ENCODE measurements around the gene SEMA3B. TPM values are rescaled to one million over a fixed set of nuclear protein-coding genes. Genes with fewer than 3 reads are reported as not detected.
A peak's percentile ranks its signal among the peaks of the same experiment; 100 is the strongest.

SEMA3B gene
- total and polyA plus RNA-seq, 8 donors = 27.5 to 223 (median 43.4) TPM

DNA sequence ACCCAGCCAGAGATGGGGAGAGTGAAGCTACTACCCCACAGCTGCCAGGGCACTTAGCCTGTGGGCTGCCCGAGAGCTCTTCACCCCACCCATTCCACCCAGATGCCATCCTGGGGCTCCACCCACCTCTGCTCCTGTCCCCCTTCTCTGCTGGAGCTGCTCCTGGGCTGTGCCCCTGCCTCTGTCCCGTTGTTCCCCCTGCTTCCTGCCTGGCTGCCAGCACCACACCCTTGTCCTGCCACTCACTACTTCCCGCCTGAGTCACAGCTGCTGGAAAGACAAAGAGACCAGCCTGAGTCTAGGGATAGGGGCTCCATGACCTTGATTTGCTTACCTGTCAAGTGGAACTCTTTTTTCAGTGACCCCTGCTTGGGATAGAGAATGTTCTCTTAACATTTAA, 20.6 kb upstream of the SEMA3B start:
- peaks cover 0 to 6% (median 4%) of the 10 kb centered on the region in 3 donors for H3K36me3 ChIP-seq
- no peaks in the 10 kb centered on the region for H3K9me3 ChIP-seq
- peaks cover 0 to 15% (median 5%) of the 10 kb centered on the region in 3 donors for H3K4me1 ChIP-seq
- FAIRE-seq (no peak), DNase-seq (no peak), ATAC-seq (no peak)
- H3K27me3 ChIP-seq = no peaks in the 10 kb centered on the region
- intact Hi-C loops (cut with DNase I) = no loop called here
- 41 to 46% methylated on average over 3 of the region's 3 CpGs for WGBS, 2 donors
- no peak overlapping the region for H3K4me3 ChIP-seq
- peak overlapping the region in 1 of 4 donors; percentile 44 for H3K27ac ChIP-seq
- TF ChIP-seq, protein P1, sequence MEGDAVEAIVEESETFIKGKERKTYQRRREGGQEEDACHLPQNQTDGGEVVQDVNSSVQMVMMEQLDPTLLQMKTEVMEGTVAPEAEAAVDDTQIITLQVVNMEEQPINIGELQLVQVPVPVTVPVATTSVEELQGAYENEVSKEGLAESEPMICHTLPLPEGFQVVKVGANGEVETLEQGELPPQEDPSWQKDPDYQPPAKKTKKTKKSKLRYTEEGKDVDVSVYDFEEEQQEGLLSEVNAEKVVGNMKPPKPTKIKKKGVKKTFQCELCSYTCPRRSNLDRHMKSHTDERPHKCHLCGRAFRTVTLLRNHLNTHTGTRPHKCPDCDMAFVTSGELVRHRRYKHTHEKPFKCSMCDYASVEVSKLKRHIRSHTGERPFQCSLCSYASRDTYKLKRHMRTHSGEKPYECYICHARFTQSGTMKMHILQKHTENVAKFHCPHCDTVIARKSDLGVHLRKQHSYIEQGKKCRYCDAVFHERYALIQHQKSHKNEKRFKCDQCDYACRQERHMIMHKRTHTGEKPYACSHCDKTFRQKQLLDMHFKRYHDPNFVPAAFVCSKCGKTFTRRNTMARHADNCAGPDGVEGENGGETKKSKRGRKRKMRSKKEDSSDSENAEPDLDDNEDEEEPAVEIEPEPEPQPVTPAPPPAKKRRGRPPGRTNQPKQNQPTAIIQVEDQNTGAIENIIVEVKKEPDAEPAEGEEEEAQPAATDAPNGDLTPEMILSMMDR (IDR thresholded peaks at IDR 0.05) = no peak

DNA sequence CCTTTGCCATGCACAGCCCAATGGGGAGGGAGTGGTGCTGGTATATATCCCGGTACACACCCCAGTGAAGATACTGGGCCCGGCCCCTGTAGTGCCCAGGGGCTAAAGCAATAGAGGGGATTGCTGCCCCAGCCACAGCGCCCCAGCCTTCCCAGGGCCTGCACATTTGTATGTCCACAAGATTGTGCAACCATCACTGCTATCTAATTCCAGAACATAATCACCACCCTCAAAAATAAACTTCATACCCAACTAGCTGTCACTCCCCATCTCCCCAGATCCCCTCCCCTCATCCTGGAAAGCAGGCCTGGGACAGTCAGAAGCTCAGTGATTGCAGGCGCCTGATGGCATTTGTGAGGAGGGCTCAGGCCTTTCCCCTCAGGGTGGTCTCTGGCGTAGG, 19.5 kb upstream of the SEMA3B start:
- no peak for DNase-seq
- Histone ChIP-seq H3K9me3 (no peaks in the 10 kb centered on the region), H3K27me3 (no peaks in the 10 kb centered on the region), H3K27ac (no peak overlapping the region), H3K4me3 (no peak overlapping the region), H3K36me3 (peaks cover 0 to 6% (median 4%) of the 10 kb centered on the region in 3 donors), H3K4me1 (peaks cover 0 to 12% (median 5%) of the 10 kb centered on the region in 3 donors)
- intact Hi-C loops (cut with DNase I) = no loop called here
- ATAC-seq = no peak
- TF ChIP-seq, protein P1 (IDR thresholded peaks at IDR 0.05) = no peak
- FAIRE-seq = no peak
- 93 to 97% methylated on average over 5 of the region's 5 CpGs for WGBS, 2 donors

DNA sequence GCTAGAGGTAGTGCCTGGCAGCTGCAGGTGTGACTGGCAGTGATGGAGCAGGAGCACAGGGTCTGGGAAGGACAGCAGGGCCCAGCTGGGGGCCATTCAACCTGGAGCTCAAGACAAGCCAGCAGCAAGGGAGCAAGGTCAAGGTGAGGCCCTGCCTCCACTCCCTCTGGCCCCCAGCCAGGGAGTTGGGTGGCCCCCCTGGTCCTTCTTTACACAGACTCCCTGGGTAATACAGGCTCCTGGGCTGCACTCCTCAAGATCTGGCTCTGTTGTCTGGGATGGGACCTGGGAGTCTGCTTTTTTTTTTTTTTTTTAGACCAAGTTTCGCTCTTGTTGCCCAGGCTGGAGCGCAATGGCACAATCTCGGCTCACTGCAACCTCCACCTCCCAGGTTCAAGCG, 18.4 kb upstream of the SEMA3B start:
- Histone ChIP-seq H3K27me3 (no peaks in the 10 kb centered on the region), H3K36me3 (peaks cover 0 to 8% (median 6%) of the 10 kb centered on the region in 3 donors), H3K27ac (no peak overlapping the region), H3K4me1 (peaks cover 0 to 7% (median 4%) of the 10 kb centered on the region in 3 donors), H3K4me3 (no peak overlapping the region), H3K9me3 (no peaks in the 10 kb centered on the region)
- WGBS, 2 donors = 93 to 95% methylated on average over 4 of the region's 4 CpGs
- ATAC-seq (no peak), FAIRE-seq (no peak), DNase-seq (no peak)
- TF ChIP-seq, protein P1 (IDR thresholded peaks at IDR 0.05) = no peak
- intact Hi-C loops (cut with DNase I) = loop anchor here in 1 of 3 donors (10.0 kb wide), 1 partner anchor 74 kb away; the partner anchor contains the start of genes HYAL2 and TUSC2

DNA sequence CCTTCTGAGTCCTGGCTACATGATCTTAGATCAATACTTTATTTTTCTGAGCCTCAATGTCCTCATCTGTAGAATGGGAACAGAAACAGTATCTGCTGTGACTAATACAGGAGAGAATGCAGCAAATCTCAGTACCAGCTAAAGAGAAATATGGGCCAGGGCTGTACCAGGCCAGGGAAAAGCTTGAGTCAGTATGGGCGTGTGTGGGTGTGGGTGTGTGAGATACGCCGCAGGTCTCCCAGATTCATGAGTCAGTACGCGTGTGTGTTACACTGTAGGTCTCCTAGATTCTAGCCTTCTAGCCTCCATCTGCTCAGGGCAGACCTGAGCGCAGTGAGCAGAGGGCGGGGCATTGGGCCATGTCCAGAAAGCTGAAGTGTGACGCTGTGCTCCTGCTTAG, 17.7 kb upstream of the SEMA3B start:
- no peak overlapping the region for H3K27ac ChIP-seq
- 87 to 89% methylated on average over 8 of the region's 8 CpGs for WGBS, 2 donors

More for the DNA sequence above, 17.7 kb upstream of the SEMA3B start:
- DNase-seq (no peak), ATAC-seq (peak in 2 of 4 donors; percentile 5 to 34), FAIRE-seq (no peak)
- Histone ChIP-seq H3K36me3 (peaks cover 0 to 8% (median 8%) of the 10 kb centered on the region in 3 donors), H3K9me3 (no peaks in the 10 kb centered on the region), H3K4me3 (no peak overlapping the region), H3K27me3 (no peaks in the 10 kb centered on the region), H3K4me1 (peaks cover 0 to under 1% (median 0%) of the 10 kb centered on the region in 3 donors)
- intact Hi-C loops (cut with DNase I) = loop anchor here in 1 of 3 donors (10.0 kb wide), 1 partner anchor 74 kb away; the partner anchor contains the start of genes HYAL2 and TUSC2
- TF ChIP-seq, protein P1 (IDR thresholded peaks at IDR 0.05) = no peak

Data from pancreas (tissue), 10 donors.